RWPE2 (cell line): ENCODE measurements around the gene EHD4.

ENCODE experiments used
- ATAC-seq: fragments of 200-7000 bp; cut with Tn5 transposase; 3 replicates; pipeline ENCODE4 v1.9.1; 2021; ENCODE audit warnings: low read depth
- DNase-seq: peaks from one replicate; pipeline ENCODE4 v3.0.0-alpha.2; 2020; ENCODE audit warnings: low spot score
- H3K27ac ChIP-seq: fragments of 450-650 bp; 2 replicates; pipeline ENCODE4 v1.5.1; 2017; ENCODE audit warnings: mild to moderate bottlenecking; ENCODE audit not compliant: poor library complexity, severe bottlenecking
- H3K27me3 ChIP-seq: fragments of 250-450 bp; sonication (Bioruptor Pico); 2 replicates; pipeline ENCODE4 v1.5.1; 2021; ENCODE audit warnings: mild to moderate bottlenecking, moderate library complexity; ENCODE audit not compliant: insufficient read depth, poor library complexity, severe bottlenecking
- H3K36me3 ChIP-seq: fragments of 250-450 bp; sonication (Bioruptor Pico); 2 replicates; pipeline ENCODE4 v1.5.1; 2020; ENCODE audit warnings: low read depth, mild to moderate bottlenecking, moderate library complexity
- H3K4me1 ChIP-seq: fragments of 250-450 bp; sonication (Bioruptor Pico); 2 replicates; pipeline ENCODE4 v1.5.1; 2021; ENCODE audit warnings: mild to moderate bottlenecking, moderate library complexity; ENCODE audit not compliant: insufficient read depth, poor library complexity, severe bottlenecking
- H3K4me3 ChIP-seq: fragments of 250-450 bp; sonication (Bioruptor Pico); 2 replicates; pipeline ENCODE4 v1.5.1; 2021; ENCODE audit warnings: mild to moderate bottlenecking, moderate library complexity; ENCODE audit not compliant: severe bottlenecking
- H3K9me3 ChIP-seq: fragments of 250-450 bp; sonication (Bioruptor Pico); 2 replicates; pipeline ENCODE4 v1.5.1; 2021; ENCODE audit warnings: mild to moderate bottlenecking, moderate library complexity; ENCODE audit not compliant: severe bottlenecking
- TF ChIP-seq, protein P1 (sequence below): fragments of 450-650 bp; IDR thresholded peaks from one replicate; pipeline ENCODE4 v1.5.1; 2017; ENCODE audit warnings: mild to moderate bottlenecking, moderate library complexity; ENCODE audit not compliant: poor library complexity, severe bottlenecking

Gene EHD4

DNA sequence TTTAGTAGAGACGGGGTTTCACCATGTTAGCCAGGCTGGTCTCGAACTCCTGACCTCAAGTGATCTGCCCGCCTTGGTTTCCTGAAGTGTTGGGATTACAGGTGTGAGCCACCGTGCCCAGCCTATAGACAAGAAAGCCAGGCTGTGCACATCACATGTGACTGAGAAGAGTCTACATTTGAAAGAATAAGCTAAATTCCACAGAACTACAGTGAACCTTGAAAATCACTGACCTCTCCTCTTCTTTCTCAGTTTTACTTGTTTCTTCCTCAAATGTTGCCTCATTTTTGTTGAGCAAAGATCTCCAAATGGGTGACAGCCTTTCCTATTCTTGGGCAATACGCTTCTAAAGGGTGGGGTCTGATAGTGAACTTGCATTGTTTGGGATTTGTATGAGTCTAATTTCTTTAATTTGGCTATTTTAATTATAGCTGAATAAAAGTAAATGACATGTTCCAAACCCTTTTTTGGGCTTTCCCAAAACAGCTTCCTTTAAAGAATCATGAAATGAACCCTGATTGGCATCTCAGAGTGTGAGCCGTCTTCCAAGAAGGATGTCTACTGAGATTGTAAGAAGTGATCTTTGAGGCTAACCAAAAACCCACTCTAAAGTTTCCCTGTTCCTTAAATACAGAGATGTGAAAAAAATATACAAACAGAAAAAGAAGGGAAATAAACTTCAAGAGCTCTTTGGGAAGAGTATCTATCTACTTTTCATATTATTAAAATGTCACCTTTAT, 56.9 kb downstream of the EHD4 start:
- peaks cover 12% of the 10 kb centered on the region for H3K4me1 ChIP-seq
- ATAC-seq: no peak
- no peaks in the 10 kb centered on the region for H3K27me3 ChIP-seq
- H3K9me3 ChIP-seq: no peaks in the 10 kb centered on the region
- H3K36me3 ChIP-seq: peaks cover 89% of the 10 kb centered on the region
- TF ChIP-seq, protein P1, sequence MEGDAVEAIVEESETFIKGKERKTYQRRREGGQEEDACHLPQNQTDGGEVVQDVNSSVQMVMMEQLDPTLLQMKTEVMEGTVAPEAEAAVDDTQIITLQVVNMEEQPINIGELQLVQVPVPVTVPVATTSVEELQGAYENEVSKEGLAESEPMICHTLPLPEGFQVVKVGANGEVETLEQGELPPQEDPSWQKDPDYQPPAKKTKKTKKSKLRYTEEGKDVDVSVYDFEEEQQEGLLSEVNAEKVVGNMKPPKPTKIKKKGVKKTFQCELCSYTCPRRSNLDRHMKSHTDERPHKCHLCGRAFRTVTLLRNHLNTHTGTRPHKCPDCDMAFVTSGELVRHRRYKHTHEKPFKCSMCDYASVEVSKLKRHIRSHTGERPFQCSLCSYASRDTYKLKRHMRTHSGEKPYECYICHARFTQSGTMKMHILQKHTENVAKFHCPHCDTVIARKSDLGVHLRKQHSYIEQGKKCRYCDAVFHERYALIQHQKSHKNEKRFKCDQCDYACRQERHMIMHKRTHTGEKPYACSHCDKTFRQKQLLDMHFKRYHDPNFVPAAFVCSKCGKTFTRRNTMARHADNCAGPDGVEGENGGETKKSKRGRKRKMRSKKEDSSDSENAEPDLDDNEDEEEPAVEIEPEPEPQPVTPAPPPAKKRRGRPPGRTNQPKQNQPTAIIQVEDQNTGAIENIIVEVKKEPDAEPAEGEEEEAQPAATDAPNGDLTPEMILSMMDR: no peak
- H3K27ac ChIP-seq: no peak overlapping the region
- no peak overlapping the region for H3K4me3 ChIP-seq
- no peak for DNase-seq

DNA sequence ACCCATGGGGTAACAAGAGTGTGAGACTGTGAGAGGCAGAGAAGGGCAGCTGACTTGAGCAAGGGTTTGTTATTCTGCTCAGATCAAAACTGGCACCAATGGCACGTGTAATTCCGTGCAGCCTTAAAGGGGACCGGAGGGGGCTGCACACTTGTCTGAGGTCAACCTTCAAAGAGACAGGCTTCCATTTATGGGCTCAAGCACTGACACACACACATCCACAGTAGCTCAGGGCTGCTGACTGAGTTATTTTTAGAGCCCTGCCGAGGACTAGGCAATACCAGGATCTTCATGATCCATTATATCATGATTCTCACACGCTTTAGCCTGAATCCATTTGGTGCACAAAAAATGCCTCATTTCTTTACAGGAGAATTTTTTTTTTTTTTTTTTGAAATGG, 57.9 kb downstream of the EHD4 start:
- no peaks in the 10 kb centered on the region for H3K27me3 ChIP-seq
- no peaks in the 10 kb centered on the region for H3K9me3 ChIP-seq
- peaks cover 12% of the 10 kb centered on the region for H3K4me1 ChIP-seq
- H3K27ac ChIP-seq: no peak overlapping the region
- TF ChIP-seq, protein P1: no peak
- DNase-seq (no peak), ATAC-seq (no peak)
- peaks cover 89% of the 10 kb centered on the region for H3K36me3 ChIP-seq
- no peak overlapping the region for H3K4me3 ChIP-seq

DNA sequence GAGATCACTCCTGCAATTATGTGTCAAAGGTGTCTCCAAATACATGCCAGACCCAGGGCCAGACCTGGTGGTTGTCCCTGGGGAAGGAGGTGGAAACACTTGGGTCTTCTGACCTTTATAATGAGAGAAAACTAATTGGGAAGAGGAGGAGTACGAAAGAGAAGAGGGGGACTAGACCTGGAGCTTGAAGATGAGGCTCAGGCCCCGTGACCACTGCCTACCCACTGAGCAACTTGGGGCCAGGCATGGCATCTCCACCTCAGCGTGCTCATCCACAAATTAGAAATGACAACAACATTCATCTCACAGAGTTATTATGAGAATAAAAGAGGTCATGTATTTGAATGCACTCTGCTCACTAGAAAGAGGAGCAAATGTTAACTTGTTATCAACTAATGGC, 59.1 kb downstream of the EHD4 start:
- H3K36me3 ChIP-seq: peaks cover 91% of the 10 kb centered on the region
- H3K4me3 ChIP-seq: no peak overlapping the region
- TF ChIP-seq, protein P1: no peak
- no peaks in the 10 kb centered on the region for H3K27me3 ChIP-seq
- H3K4me1 ChIP-seq: peaks cover 12% of the 10 kb centered on the region
- ATAC-seq (no peak), DNase-seq (no peak)
- no peaks in the 10 kb centered on the region for H3K9me3 ChIP-seq
- H3K27ac ChIP-seq: no peak overlapping the region

DNA sequence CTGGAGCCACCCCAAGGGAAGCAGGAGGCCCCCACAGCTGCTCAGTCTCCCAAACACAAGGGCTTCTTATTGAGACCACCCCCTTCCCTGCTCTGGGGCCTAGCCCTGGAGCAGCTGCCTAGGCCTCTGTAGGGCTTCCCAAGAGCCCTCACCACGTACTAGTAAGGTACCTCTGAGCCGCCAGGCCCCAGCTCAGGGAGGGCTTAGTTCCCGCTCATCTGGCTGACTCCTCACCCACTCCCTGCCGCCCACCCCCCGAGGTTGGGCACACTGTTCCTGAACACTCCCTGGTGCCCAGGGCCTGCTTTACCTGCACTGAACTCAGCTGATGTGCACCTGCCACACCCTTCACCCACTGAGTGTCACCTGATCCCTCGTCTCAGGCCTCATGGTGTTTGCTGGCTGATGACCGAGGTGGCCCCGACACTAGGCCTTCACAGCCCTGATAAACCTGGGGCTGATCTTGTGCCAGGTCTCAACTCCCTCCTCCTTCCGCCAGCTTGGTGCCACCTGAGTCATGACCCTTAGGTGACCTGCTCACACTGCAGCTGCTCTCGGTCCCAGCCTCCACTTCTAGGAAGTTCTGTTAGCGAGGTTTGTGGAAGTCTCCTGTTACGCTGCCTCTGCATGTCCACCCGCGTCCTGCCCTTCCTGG, 60.5 kb downstream of the EHD4 start:
- no peak for DNase-seq

More for the DNA sequence above, 60.5 kb downstream of the EHD4 start:
- Histone ChIP-seq H3K9me3 (no peaks in the 10 kb centered on the region), H3K27me3 (no peaks in the 10 kb centered on the region), H3K4me1 (no peaks in the 10 kb centered on the region), H3K4me3 (no peak overlapping the region), H3K36me3 (peaks cover 94% of the 10 kb centered on the region), H3K27ac (no peak overlapping the region)
- TF ChIP-seq, protein P1: no peak
- ATAC-seq: no peak
